ENCODE measurements around the gene CHST9.

The CHST9 gene

DNA sequence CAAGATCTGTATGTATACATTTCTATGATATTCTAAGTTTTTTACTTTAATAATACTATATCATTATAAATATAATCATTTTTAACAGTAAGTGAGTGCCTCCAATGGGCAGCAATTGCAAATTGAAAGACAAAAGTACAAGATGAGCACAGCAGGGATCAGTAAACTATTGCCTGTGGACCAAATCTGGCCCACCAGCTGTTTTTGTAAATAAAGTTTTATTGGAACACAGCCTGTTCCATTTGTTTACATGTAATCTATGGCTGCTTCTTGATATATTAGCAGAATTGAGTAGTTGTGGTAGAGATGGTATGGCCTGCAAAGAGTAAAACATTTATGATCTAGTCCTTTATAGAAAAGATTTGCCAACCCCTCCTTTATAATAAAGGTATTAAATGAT, 43.2 kb downstream of the CHST9 start:
- TF ChIP-seq, protein P1, sequence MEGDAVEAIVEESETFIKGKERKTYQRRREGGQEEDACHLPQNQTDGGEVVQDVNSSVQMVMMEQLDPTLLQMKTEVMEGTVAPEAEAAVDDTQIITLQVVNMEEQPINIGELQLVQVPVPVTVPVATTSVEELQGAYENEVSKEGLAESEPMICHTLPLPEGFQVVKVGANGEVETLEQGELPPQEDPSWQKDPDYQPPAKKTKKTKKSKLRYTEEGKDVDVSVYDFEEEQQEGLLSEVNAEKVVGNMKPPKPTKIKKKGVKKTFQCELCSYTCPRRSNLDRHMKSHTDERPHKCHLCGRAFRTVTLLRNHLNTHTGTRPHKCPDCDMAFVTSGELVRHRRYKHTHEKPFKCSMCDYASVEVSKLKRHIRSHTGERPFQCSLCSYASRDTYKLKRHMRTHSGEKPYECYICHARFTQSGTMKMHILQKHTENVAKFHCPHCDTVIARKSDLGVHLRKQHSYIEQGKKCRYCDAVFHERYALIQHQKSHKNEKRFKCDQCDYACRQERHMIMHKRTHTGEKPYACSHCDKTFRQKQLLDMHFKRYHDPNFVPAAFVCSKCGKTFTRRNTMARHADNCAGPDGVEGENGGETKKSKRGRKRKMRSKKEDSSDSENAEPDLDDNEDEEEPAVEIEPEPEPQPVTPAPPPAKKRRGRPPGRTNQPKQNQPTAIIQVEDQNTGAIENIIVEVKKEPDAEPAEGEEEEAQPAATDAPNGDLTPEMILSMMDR (IDR thresholded peaks at IDR 0.05; ENCODE audit: control insufficient read depth, extremely low read depth, insufficient read depth): no peak

DNA sequence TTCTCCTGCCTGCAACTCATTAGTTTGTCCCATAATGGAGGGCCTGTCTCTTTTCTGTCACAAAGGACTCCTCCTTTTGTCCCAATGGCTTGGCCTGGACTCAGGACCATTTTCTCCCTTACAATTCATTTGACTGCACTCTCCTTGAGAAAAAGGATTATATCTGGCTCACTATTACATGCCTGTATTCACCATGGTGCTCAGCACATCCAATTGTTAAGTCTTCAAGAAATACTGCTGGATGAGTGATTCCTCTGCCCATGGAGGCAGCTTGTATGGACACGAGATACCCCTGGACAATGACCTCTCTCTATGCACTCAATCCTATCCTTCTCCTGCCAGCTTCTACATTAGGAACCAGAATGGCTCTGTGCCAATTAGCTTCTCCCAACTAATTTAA, 47.0 kb downstream of the CHST9 start:
- TF ChIP-seq, protein P1 (IDR thresholded peaks at IDR 0.05; ENCODE audit: control insufficient read depth, extremely low read depth, insufficient read depth): no peak
- no peak overlapping the region for H3K4me3 ChIP-seq (ENCODE audit: low read depth, low read length)

More for the DNA sequence above, 43.2 kb downstream of the CHST9 start:
- DNase-seq (ENCODE audit: low read depth): no peak
- no peak overlapping the region for H3K4me3 ChIP-seq (ENCODE audit: low read depth, low read length)

DNA sequence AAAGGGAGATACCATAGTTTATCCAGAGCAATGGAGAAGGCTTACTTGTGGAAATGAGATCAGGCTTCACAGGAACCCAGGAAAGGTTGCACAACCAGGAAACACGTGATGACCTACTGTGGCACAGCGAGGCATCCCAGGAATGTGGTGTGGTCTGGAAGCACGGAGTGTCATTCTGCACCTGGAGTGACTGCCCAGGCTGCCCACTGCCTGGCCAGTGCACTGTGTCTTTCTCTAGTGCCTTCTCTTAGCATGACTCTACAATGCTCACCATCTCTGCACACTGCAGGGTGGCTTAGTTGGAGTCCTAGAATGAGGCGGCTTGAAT, 48.9 kb downstream of the CHST9 start:
- TF ChIP-seq, protein P1 (IDR thresholded peaks at IDR 0.05; ENCODE audit: control insufficient read depth, extremely low read depth, insufficient read depth): no peak
- no peak for DNase-seq (ENCODE audit: low read depth)
- H3K4me3 ChIP-seq (ENCODE audit: low read depth, low read length): no peak overlapping the region

More for the DNA sequence above, 47.0 kb downstream of the CHST9 start:
- DNase-seq (ENCODE audit: low read depth): no peak

DNA sequence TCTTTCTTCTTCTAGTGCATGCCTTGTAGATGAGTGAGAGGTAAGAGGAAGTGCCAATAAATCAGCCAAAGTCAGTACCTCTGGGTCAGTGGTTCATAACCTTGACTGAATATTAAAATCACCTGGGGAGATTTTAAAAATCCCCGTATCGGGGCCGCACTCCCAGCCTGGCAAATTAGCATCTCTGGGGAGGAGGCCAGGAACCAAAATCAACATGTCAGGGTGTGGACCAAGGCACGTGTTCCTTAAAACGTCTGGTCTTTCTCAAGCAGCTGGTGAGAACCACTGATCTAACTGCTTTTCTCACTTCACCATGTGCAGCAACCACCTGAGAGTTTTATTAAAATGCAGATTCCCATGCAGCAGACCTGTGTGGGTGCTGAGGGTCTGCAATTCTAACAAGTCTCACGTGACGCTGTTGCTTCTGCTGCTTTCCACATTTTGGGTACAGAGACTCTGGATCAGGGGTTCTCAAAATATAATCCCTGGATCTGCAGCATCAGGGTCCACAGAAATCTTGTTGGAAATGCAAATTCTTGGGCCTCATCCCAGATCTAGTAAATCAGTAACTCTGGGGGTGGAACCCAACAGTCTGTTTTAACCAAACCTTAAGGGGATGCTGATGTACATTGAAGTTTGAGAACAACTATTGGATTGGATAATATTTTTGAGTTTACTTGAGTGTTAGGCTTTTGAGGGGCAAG, 49.5 kb downstream of the CHST9 start:
- TF ChIP-seq, protein P1 (IDR thresholded peaks at IDR 0.05; ENCODE audit: control insufficient read depth, extremely low read depth, insufficient read depth): no peak
- DNase-seq (ENCODE audit: low read depth): no peak
- no peak overlapping the region for H3K4me3 ChIP-seq (ENCODE audit: low read depth, low read length)

DNA sequence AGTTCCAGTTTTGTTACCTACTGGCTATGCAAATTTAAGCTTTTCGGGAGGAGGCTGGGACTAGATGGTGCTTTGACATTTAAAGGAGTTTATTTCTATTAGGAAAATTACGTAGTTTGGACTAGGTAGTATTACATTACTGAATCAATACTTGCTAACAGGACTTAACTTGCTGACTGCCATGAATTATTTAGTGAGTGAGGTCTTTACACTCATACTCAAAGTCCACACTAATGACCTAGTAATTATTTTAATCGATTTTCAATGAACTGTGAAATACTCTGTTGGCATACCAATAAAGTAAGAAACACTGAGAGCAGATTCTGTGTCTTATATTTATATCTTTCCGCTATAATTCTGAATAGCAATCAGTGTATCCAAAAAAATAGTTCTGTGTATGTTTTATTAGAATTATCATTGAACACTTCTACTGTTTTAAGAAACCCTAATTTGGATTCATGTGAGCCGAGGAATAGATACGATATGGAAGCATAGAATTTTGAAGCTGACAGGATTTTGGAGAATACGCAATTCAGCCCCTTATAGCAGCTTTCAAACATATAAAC, 55.0 kb downstream of the CHST9 start:
- H3K4me3 ChIP-seq (ENCODE audit: low read depth, low read length): no peak overlapping the region
- no peak for DNase-seq (ENCODE audit: low read depth)
- TF ChIP-seq, protein P1 (IDR thresholded peaks at IDR 0.05; ENCODE audit: control insufficient read depth, extremely low read depth, insufficient read depth): no peak

DNA sequence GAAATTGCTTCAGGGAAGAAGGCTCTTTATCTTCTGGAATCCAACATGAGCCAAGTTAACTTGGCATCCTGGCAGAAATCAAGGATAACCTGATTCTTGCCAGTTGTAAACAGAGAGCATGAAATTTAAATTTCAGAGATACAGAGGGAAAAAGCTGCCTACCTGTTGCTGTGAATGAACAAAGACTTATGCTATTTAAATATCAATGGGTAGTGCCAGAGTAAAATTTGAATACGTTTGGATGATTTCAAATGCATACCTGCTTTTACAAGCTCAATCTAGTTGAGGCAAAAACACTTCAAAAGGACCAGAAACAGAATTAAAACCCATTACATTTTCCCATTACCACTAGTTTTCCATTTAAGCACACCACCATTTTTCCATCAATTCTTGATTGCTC, 60.9 kb downstream of the CHST9 start:
- DNase-seq (ENCODE audit: low read depth): no peak
- no peak overlapping the region for H3K4me3 ChIP-seq (ENCODE audit: low read depth, low read length)
- TF ChIP-seq, protein P1 (IDR thresholded peaks at IDR 0.05; ENCODE audit: control insufficient read depth, extremely low read depth, insufficient read depth): no peak

DNA sequence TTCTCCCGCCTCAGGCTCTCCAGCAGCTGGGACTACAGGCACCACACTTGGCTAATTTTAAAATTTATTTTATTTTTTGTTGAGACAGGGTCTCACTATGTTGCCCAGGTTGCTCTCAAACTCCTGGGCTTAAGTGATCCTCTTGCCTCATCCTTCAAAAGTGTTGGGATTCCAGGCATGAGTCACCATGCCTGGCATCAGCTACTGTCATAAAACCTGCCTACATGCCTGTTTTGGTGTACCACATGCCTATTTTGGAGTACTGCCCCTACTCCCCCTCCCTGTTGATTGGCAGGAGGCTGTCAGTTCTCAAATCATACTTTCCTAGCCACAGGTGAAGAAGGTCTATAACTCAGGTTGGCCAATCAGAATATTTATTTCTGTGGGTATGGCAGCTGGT, 64.0 kb downstream of the CHST9 start:
- TF ChIP-seq, protein P1 (IDR thresholded peaks at IDR 0.05; ENCODE audit: control insufficient read depth, extremely low read depth, insufficient read depth): no peak
- DNase-seq (ENCODE audit: low read depth): no peak
- H3K4me3 ChIP-seq (ENCODE audit: low read depth, low read length): no peak overlapping the region

Data from LNCaP clone FGC (cell line).